ENCODE results near the gene STK4. TPM values are rescaled to one million over a fixed set of nuclear protein-coding genes. Genes with fewer than 3 reads are reported as not detected.

STK4 gene
- total and polyA plus RNA-seq, 2 of the 8 experiments (the other 6 are each of a cell fraction or from before 2014, with no cell fraction given): 12.0 to 34.3 TPM

DNA sequence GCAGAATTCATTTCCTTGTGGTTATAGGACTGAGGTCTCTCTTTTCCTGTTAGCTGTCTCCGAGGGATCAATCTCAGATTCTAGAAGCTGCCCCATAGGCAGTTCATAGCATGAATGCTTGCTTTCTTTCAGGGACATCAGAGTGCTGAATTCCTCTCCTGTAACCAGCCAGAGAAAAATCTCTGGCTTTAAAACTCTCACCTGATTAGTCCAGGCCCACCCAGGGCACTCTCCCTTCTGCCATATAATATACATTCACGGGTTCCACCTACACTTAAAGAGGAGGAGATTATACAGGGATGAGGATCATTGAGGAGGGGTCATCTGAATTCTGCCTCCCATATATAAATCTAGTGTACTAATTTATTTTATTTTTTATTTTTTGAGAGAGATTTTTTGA, 136.8 kb downstream of the STK4 start:
- Histone ChIP-seq H3K4me1 (replicated peaks in 1 of 4; ENCODE audit: control insufficient read depth in 3 of 4, insufficient read depth in 4 of 4, low read length in 3 of 4) (peaks cover 2 to 12% (median 4%) of the 10 kb centered on the region in 4 experiments; a peak in 6 of 7 replicates), H3K27me3 (replicated peaks in 1 of 4; ENCODE audit: control insufficient read depth in 3 of 4, extremely low read depth in 1 of 4, insufficient read depth in 3 of 4, low read length in 3 of 4) (peaks cover 1 to 31% (median 21%) of the 10 kb centered on the region in 4 experiments), H2BK12ac (ENCODE audit: low read depth, low read length) (no peak overlapping the region), H3K4me2 (ENCODE audit: insufficient read depth in 1 of 2, low read depth in 2 of 2, low read length in 2 of 2) (no peak overlapping the region), H3K36me3 (ENCODE audit: control insufficient read depth in 2 of 4, insufficient read depth in 4 of 4, low read length in 3 of 4) (peaks cover 0 to 1% (median 0%) of the 10 kb centered on the region in 4 experiments; a peak in 1 of 8 replicates), H3K23me2 (ENCODE audit: low read depth, low read length) (no peaks in the 10 kb centered on the region; the same call in 1 of the 2 replicates), H2BK5ac (ENCODE audit: low read depth, low read length) (no peak overlapping the region), H2AFZ (ENCODE audit: low read length) (no peak overlapping the region), H3K4me3 (ENCODE audit: extremely low read depth in 1 of 4, insufficient read depth in 2 of 4, low read depth in 3 of 4, low read length in 4 of 4) (no peak overlapping the region), H2BK20ac (ENCODE audit: low read length) (no peak overlapping the region), H3K56ac (replicated peaks; ENCODE audit: insufficient read length, low read depth, low read length) (no peak overlapping the region), H3K79me1 (ENCODE audit: low read depth, low read length) (no peaks in the 10 kb centered on the region), H3K14ac (ENCODE audit: insufficient read length) (no peak overlapping the region), H2BK15ac (ENCODE audit: low read length) (no peak overlapping the region), H4K20me1 (replicated peaks in 1 of 2; ENCODE audit: control insufficient read depth in 1 of 2, insufficient read depth in 2 of 2, low read length in 2 of 2) (no peaks in the 10 kb centered on the region), H3K18ac (ENCODE audit: extremely low read depth, low read length) (no peak overlapping the region), H3K9me3 (ENCODE audit: insufficient read depth in 2 of 2, low read depth in 1 of 2, low read length in 1 of 2) (peaks cover 0 to 2% of the 10 kb centered on the region in 2 experiments; a peak in 3 of 4 replicates), H4K91ac (replicated peaks; ENCODE audit: insufficient read length, low read length) (no peak overlapping the region), H2BK120ac (replicated peaks; ENCODE audit: low read depth, low read length) (no peak overlapping the region), H2AK5ac (ENCODE audit: low read depth, low read length) (no peak overlapping the region), H3K9ac (replicated peaks in 1 of 4; ENCODE audit: extremely low read depth in 1 of 4, low read depth in 3 of 4, low read length in 3 of 4) (no peak overlapping the region), H3K27ac (ENCODE audit: low read depth, low read length) (no peak overlapping the region), H4K8ac (ENCODE audit: extremely low read depth, insufficient read depth, low read length) (no peak overlapping the region), H4K5ac (ENCODE audit: insufficient read length, low read depth, low read length) (no peak overlapping the region), H3K4ac (replicated peaks; ENCODE audit: insufficient read length, low read depth, low read length) (no peak overlapping the region), H3K23ac (ENCODE audit: insufficient read length) (no peak overlapping the region), H3K79me2 (ENCODE audit: control insufficient read depth in 1 of 2, insufficient read depth in 2 of 2, low read length in 2 of 2) (no peaks in the 10 kb centered on the region)
- ChIA-PET CTCF (ENCODE audit: partially characterized antibody) (interaction anchor here (13.8 to 17.6 kb wide), 2 partner anchors 7 to 55 kb away, joined by 210 to 233 read pairs; partner anchors contain the start of gene KCNS1), POLR2A (ENCODE audit: partially characterized antibody) (no interaction called here)
- DNase-seq (ENCODE audit: low read depth in 1 of 2, low spot score in 2 of 2): no peak
- no peak for FAIRE-seq
- 85% methylated on average over 2 of the region's 2 CpGs; no CpG with 5 or more reads in 1 of the 2 experiments for WGBS, 2 experiments (ENCODE audit: extremely low coverage in 1 of 2, insufficient coverage in 1 of 2, insufficient read length in 1 of 2, insufficient replicate concordance in 2 of 2, low coverage in 1 of 2, low lambda C conversion rate in 2 of 2, missing lambda C conversion rate in 1 of 2)
- TF ChIP-seq SP1 (IDR thresholded peaks at IDR 0.05; ENCODE audit: low read depth, low read length) (no peak), CTCF (IDR thresholded peaks at IDR 0.05; ENCODE audit: control extremely low read depth in 1 of 3, insufficient read depth in 1 of 3, low read depth in 1 of 3, low read length in 3 of 3) (no peak), NRF1 (IDR thresholded peaks at IDR 0.05; ENCODE audit: low read depth, low read length) (no peak), NANOG (IDR thresholded peaks at IDR 0.05; ENCODE audit: insufficient read depth, low read depth, low read length, poor library complexity, severe bottlenecking) (no peak), CTBP2 (IDR thresholded peaks at IDR 0.05; ENCODE audit: borderline replicate concordance, insufficient read depth, insufficient read length, low read length) (no peak), PHF8 (conservative IDR thresholded peaks at IDR 0.05; ENCODE audit: low read depth, low read length) (no peak), CBX5 (IDR thresholded peaks at IDR 0.05; ENCODE audit: low read depth, low read length) (no peak)

Data from H1 (cell line).